GM21515 (cell line): ENCODE results near the gene PLEKHA1.

Source experiments
- ATAC-seq: cut with Tn5 transposase; IDR thresholded peaks from one replicate; pipeline ENCODE4 v1.9.1; 2021; ENCODE audit not compliant: unreplicated experiment

The PLEKHA1 gene

DNA sequence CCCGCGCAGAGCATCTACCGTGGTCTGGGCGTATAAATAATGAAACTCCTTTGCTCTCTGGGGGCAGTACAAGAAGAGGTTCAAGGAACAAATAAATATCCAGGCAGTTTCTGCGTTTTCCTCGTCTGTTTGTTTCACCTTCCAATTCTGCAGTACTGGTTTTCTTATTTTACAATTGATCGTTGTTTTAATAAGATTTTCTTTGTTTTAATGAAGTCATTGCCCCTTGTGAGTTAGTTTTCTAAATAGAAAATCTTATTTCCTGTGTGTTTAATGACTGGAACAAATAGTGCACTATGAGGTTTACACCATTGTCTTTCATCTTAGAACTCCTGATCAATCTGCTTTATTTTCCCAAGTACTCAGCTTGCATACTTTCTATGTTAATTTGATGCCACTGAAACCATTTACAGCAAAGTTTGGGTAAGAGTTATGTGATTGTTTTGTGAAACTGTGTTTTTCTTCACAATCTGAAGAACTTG lies 1.2 kb downstream of the PLEKHA1 start:
- no peak for ATAC-seq

DNA sequence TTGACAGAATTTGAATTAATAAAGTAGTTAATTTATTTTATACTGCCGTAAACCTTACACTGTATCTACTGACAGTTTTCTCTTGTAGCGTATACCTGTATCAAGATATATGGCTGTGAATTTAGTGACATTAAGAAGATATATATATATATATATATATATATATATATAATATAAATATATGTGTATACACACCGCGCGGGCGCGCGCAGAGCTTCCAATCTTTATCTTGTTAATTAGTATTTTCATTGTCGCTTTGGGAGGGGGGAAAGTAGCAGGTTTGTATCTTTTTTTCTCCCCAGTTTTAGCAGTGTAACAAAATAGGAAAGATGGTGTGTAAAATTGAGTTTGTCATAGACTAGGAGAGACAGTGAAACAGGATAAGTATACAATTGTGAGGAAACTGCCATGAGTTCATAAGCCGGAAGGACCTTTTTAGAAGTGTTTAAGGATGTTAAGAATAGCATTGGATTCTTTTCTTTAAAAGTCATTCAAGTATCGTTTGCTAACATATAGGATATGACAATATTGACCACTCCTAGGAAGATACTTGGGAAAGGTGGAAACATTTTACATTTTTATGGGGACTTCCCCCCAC lies 2.0 kb downstream of the PLEKHA1 start:
- ATAC-seq: no peak

DNA sequence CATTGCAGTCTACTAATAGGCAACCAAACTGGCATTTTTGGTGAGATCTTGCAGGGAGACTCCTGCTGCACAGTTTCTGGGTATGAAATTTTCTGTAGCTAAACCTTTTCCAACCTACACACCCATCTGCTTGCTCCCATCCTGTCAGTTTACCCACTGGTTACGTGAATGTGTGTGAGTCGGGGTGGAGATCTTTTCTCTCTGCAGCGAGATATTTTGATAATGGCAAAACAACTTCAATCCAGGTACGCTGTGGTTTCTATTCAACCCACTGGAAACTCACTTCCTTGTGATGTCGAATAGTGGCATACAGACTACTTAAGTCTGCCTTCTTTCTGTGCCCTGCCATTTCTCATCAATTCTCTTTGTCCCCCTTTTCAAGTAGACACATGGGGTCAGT lies 4.5 kb downstream of the PLEKHA1 start:
- no peak for ATAC-seq

DNA sequence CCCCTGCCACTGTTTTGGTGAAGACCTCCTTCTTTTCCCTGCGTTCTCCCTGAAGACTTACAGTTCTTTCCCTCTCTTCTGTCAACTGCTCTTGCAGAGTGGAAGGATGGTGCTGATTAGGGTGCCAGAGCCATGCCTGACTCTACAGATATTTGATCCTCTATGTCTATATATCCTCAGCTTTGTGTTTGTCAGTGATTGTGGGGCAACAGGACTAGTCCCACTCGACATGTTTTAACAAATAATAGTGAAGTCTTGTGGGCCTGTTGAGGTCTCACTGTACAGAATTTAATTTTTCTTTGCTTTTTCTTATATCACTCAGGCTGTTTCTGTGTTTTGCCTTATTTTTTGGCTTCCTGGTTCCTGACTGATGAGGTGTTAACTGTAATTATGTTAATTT lies 5.0 kb downstream of the PLEKHA1 start:
- no peak for ATAC-seq

DNA sequence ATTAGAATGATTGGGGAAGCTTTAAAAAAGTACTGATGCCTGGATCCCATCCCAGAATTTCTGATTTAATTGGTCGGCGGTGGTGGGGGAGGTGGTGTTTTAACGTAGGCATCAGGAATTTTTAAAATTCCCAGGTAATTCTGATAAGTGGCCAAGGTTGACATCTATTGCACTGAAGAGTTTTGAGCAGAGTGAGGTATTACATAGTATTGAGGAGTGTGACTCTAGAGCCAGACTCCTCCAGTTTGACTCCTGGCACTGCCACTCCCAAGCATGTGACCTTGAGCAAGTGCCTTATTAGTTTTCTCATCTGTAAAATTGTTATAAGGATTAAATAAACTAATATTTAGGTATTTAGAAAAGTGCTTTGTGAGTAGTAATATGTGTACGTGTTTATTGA lies 6.2 kb downstream of the PLEKHA1 start:
- ATAC-seq: no peak

DNA sequence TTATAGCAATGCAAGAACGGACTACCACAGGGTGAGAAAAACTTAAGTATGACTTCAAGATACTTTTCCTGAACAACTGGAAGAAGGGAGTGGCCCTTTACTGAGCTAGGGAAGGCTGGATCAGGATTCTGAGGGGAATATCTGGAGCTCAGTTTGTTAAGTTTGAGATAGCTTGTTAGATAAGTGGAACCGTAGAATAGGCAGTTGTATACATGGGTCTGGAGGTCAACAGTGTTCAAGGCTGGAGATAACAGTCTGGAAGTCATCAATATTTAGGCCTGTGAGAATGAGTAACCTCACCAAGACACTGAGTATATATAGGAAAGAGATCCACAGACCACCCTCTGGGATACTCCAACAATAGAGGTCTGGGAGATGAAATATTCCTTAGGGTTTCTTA lies 7.2 kb downstream of the PLEKHA1 start:
- ATAC-seq: no peak

DNA sequence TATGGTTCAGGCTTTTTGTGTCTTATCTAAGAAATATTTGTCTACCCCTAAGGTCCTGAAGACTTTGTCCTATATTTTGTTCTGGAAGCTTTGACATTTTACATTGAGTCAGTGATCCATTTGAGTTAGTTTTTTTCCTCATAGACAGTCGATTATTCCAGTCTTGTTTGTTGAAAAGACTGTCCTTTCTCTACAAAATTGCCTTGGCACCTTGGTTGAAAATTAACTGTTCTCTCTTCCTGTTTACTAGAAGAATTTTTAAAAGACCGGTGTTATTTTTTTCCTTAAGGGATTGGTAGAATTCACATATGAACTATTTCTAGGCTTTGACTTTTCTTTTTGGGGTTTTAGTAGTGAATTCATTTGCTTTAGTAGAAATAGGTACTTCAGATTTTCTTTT lies 12.0 kb downstream of the PLEKHA1 start:
- ATAC-seq: no peak

DNA sequence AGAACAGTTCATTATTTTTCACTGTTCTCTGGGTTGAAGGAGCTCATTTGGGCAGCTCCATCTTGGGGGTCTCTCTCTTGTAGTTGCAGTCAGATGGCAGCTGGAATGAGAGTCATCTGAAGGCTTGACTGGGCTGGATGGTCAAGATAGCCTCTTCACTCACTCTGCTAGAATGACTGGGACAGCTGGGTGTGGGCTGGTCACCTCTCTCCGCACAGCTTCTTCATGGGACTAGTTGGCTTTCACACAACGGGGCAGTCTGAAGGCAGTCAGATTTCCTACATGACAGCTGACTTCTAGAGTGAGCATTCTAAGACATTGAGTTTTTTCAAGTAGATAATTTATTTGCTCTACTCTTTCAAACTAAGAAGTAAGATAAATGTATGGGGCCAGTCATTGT lies 13.1 kb downstream of the PLEKHA1 start:
- ATAC-seq: no peak

DNA sequence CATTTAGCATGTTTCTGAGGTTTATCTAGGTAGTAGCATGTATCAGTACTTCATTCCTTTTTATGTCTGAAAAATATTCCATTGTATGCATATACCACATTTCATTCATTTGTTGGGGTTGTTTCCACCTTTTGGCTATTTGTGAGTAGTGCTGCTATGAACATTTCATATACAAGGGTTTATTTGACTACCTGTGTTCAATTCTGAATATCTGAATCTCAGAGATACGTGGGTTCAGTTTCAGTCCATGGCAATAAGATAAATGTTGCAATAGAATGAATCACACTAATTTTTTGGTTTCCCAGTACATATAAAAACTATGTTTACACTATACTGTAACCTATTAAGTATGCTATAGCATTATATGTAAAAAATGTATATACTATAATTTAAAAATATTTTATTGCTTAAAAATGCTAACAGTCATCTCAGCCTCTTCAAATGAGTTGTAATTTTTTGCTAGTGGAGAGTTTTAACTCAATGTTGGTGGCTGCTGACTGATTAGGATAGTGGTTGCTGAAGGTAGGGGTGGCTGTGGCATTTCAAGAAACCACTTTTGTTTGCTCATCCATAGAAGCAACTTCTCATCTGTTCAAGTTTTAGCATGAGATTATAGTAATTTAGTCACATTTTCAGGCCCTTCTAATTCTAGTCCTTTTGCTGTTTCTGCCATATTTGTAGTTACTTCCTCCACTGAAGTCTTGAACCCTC lies 13.9 kb downstream of the PLEKHA1 start:
- ATAC-seq: no peak

DNA sequence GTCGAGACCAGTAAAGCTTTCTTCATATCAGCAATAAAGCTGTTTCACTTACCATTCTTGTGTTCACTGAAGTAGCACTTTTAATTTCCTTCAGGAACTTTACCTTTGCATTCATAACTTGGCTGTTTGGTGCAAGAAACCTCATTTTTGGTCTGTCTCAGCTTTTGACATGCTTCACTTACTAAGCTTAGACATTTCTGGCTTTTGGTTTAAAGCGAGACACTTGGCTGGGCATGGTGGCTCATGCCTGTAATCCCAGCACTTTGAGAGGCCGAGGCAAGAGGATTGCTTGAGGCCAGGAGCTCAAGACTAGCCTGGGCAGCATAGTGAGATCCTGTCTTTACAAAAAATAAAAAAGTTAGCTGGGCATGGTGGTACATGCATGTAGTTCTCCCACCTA lies 15.8 kb downstream of the PLEKHA1 start:
- ATAC-seq: no peak

DNA sequence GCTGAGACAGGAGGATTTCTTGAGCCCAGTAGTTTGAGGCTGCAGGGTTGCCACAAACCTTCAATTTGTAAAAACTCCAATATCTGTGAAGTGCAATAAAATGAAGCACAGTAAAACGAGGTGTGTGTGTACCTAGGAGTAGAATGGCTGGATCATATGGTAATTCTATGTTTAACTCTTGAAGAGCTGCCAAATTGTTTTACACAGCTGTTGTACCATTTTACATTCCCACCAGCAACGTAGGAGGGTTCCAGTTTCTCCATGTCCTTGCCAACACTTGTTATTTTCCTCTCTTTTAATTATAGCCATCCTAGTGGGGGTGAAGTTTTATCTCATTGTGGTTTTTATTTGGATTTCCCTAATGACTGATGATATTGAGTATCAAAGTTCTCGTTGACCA lies 16.2 kb downstream of the PLEKHA1 start:
- ATAC-seq: no peak

DNA sequence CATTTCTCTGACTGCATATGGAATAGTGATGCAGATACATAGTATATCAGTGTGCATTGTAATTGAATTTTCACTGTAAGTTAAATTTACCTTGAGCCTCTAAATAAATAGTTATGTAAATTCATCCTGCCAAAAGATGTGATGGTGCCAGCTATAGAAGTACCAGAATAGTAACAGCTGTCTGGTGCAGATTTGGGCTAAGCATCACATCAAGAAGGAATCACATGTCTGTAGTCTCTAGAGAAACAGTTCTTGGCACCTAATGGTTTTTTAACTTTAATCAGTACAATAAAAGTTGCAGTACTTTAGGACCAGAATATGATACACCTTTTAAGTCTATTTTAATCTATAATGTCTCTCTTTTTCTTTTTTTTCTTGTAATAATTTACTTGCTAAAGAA lies 17.4 kb downstream of the PLEKHA1 start:
- no peak for ATAC-seq

DNA sequence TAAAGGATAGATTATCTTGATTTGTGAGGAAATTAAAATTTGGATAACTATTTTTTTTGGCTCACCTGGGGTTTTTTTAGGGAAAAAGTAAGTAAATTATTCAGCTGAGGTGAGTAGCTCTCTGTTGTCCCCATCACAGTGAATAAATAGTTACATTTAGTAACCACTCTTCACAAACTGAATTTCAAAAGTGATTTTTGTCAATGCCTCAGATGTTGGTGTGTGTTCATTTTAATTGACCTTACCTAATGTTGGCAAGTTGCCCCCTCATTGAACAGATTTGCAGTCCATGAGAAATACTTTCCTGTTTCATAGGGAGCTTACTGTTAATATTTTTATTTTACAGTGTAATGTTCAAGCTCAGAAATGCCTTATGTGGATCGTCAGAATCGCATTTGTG lies 18.3 kb downstream of the PLEKHA1 start:
- ATAC-seq: no peak

DNA sequence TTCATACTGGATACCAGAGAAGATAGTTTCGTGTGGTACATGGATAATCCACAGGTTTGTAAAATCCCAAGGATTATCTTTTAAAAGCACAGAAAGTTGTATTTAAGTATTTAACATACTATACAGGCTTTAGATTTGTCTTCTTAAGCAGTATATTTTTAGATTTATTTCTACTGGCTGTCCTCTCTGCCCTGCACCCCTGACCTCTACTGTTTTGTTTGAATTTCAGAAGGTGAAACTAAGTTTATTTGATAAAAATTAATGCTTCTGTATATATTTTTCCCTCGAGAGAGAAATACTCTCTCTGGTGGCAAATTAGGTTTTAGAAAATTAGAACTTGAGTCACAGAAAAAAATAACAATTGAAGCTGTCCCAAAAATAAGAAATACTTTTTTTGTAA lies 18.8 kb downstream of the PLEKHA1 start:
- no peak for ATAC-seq

DNA sequence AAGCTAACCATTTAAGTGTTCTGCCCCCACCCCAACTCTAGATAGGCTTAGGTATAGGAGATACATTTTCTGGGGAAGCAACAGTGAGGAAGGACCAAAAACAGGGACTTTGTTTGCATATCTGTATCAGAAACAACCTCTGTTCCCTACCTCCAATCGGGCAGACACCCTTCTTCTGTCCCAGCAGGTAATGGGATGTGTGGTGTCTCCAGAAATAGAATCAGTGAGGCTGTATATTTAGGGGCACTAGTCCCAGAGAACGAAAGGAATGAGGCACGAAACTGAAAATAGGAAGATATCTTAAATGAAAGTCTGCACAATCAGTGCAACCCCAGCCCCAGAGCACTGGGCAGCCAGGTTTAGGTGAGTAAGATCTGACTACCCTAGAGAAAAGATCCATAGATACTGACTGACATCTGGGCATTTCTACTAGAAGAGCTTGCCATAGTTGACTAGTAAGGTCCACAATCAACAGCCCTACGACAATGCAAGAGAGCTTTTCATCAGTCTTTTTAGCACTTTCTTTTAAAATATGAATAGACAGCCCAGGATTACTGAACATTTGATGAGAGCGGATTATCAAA lies 28.1 kb downstream of the PLEKHA1 start:
- ATAC-seq: no peak

DNA sequence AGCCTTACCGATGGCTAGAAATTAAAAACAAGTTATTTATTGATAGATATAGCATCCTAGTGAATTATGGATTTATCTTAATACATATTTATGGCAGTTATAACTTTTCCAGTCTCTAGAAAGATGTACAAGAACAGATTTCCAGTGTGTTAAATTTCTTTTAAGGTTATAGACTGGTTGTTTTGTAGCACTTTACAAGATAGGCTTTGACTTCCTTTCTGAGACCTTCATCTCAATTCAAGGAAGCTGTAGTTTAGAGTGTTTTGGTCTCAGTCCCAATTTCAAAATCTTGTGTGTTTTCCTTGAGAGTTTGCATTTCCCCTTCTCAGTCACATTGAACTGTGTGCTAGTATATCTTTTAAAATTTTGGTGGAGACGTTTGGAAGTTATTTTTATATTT lies 30.1 kb downstream of the PLEKHA1 start:
- ATAC-seq: no peak

DNA sequence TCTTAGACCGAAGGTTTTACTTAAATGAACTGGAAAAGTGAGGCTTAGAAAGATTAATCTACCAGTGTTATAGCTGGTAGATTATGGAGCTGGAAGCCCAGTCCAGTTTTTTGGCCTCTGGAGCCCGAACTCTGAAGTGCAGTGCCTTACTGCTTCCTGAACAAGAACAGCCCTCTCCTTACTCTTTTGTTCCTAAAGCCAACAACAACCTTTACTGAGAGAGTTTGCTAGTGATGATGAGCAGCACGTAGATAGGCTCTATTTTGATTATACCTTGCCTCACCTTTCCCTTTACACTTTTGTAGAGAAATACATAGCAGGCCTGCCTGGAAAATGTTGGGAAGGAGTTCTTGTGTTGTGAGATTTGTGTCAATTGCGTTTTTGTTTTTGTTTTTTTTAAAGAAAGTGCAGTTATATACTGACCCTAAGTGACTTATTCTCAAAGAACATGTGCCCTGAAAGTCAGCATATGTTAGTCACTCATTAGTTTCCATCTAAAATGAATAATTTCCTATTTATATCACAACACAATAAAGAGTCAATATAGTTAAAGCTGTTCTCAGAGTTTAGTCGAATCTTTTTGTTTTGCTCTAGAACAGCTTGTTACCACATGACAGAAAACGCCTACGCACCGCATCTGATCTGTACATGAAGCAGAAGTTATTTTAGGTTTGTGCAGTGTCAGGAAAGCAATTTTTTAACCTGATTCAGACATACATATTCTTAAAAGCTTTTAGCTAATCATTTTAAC lies 33.0 kb downstream of the PLEKHA1 start:
- ATAC-seq: no peak

DNA sequence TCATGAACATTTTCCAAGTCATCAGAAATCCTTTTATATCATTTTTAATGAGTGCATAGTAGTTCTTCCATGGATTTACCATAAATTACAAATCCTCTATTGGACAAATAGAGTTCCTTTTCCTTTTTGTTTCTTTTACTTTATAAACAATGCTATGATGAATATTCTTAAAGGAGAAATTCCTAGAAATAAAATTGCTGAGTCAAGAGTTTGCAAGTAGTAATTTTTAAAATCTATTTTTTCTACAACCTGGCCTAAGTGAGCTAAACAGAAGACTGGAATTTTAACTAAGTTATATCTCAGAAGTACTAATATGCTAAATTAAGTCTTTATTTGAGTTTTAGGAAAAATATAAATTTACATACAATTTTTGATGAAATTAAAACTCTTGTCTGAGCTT lies 38.8 kb downstream of the PLEKHA1 start:
- no peak for ATAC-seq

DNA sequence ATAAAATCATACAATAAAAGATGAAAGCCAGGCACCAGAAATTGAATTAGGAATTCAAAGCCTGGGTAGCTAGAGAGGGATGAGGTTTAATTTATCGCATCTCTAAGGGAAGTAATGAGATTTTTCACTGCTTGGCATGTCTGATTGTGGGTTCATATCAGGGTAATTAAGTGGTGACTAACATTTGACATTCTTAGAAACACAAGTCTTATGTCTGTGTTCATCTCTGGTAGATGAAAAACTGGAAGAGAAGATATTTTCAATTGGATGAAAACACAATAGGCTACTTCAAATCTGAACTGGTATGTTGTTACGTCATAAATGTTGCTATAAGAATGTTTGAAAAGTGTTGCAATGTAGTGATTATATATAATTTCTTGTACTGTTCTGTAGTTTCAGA lies 43.2 kb downstream of the PLEKHA1 start:
- no peak for ATAC-seq

DNA sequence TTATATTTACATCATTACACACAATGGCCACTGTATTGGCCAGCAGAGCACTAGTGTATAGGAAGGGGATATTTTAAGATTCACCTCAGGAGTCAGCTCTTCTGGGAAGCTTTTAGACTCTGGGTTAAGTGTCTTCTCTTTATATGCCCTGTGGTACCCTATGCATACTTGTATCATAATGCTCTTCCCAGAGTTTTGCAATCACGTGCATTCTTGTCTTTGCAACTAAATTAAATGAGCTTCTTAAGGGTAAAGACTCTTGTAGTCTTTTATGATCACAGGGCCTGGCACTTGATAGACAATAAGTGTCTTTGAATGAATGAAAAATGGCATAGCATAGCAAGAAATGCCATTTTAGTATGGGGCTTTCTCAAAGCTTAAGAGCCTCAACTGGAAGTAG lies 44.5 kb downstream of the PLEKHA1 start:
- ATAC-seq: no peak

DNA sequence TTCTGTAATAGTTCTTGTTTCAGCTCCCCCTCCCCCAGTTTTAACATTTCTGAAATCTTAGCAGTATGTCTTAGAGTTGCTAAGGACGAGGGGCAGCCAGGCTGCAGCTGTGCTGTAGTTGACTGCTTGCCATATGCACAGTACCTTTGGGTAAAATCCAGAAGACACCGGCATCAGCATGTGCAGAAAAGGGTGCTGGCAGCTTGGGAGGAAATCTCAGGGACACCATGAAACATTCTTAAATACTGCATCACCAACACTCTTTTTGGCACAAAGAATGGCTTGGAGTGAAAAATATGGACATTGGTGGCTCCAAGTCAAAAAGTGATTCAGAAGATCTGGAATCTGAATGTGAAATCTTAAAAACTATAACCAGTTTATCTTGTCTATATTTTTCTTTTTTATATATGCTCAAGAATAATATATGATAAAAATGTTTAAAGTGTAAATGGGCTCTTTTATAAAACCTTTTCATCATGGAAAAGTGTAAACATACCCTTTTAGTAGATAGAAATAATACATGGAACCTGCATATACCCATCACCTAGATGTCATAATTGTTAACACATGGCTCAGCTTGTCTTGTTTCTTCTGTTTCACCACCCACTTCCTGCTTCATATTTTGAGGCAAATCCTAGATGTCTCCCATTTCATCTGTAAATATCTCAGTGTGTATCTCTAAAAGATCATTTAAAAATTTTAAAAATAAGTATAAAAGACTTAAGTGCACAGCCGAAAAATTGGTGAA lies 45.5 kb downstream of the PLEKHA1 start:
- ATAC-seq: no peak
